ENCODE results near the gene PRR29.

Gene PRR29

DNA sequence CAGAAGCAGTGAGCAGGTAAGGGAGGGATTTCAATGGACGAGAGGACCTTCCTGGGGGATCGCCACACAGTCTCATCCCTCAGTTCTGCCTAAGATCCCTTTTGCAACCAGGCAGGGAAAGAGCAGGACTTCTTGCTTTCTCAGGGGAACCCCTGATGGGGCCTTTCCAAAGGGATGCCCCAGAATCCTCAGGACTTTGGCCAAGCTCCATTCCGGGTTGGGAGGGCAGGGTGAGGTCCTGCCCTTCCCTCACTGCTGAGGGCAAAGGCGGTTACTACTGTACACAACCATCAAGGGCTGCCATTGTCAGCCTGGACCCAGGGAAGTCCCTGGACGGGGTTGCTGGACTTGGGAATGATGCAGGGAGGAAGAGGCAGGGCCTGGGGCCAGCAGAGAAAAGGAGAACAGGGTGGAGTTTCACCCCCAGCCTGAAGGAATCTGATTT, 9.7 kb downstream of the PRR29 start:
- Histone ChIP-seq H3K27ac (ENCODE audit: low read depth, low read length) (no peak overlapping the region), H3K9me2 (replicated peaks; ENCODE audit: control insufficient read depth, low read length) (no peaks in the 10 kb centered on the region), H3K4me2 (ENCODE audit: low read length) (no peak overlapping the region), H3K79me2 (ENCODE audit: control insufficient read depth, low read length) (peaks cover 12% of the 10 kb centered on the region), H3K9me3 (ENCODE audit: control insufficient read depth, insufficient read depth, low read length) (no peaks in the 10 kb centered on the region), H3K4me1 (ENCODE audit: control insufficient read depth, low read length) (peaks cover 7% of the 10 kb centered on the region), H3K27me3 (ENCODE audit: control insufficient read depth, low read length) (no peaks in the 10 kb centered on the region), H3K4me3 (ENCODE audit: low read length) (no peak overlapping the region), H3F3A (ENCODE audit: control insufficient read depth, insufficient read depth) (no peaks in the 10 kb centered on the region), H3K36me3 (ENCODE audit: control insufficient read depth, low read length) (peaks cover 14% of the 10 kb centered on the region; the same call in 1 of the 2 replicates), H4K20me1 (ENCODE audit: control insufficient read depth, insufficient read depth, low read depth, low read length) (0 out of 2 replicates have a peak, but pooled peaks cover 4% of the 10 kb centered on the region)
- no peak for TF ChIP-seq EZH2phosphoT487 (IDR thresholded peaks at IDR 0.05; ENCODE audit: borderline replicate concordance, low read length)
- TF ChIP-seq, protein P1, sequence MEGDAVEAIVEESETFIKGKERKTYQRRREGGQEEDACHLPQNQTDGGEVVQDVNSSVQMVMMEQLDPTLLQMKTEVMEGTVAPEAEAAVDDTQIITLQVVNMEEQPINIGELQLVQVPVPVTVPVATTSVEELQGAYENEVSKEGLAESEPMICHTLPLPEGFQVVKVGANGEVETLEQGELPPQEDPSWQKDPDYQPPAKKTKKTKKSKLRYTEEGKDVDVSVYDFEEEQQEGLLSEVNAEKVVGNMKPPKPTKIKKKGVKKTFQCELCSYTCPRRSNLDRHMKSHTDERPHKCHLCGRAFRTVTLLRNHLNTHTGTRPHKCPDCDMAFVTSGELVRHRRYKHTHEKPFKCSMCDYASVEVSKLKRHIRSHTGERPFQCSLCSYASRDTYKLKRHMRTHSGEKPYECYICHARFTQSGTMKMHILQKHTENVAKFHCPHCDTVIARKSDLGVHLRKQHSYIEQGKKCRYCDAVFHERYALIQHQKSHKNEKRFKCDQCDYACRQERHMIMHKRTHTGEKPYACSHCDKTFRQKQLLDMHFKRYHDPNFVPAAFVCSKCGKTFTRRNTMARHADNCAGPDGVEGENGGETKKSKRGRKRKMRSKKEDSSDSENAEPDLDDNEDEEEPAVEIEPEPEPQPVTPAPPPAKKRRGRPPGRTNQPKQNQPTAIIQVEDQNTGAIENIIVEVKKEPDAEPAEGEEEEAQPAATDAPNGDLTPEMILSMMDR (IDR thresholded peaks at IDR 0.05; ENCODE audit: low read depth, low read length, poor library complexity, severe bottlenecking): no peak

GRCh38 chr17:64008346-64008745, 10.2 kb downstream of the PRR29 start:
- Histone ChIP-seq H3K79me2 (ENCODE audit: control insufficient read depth, low read length) (peaks cover 16% of the 10 kb centered on the region), H3K9me2 (replicated peaks; ENCODE audit: control insufficient read depth, low read length) (no peaks in the 10 kb centered on the region), H4K20me1 (ENCODE audit: control insufficient read depth, insufficient read depth, low read depth, low read length) (0 out of 2 replicates have a peak, but pooled peaks cover 4% of the 10 kb centered on the region), H3K4me1 (ENCODE audit: control insufficient read depth, low read length) (peaks cover 7% of the 10 kb centered on the region), H3K4me3 (ENCODE audit: low read length) (no peak overlapping the region), H3K9me3 (ENCODE audit: control insufficient read depth, insufficient read depth, low read length) (no peaks in the 10 kb centered on the region), H3K4me2 (ENCODE audit: low read length) (no peak overlapping the region), H3K27ac (ENCODE audit: low read depth, low read length) (no peak overlapping the region), H3F3A (ENCODE audit: control insufficient read depth, insufficient read depth) (no peaks in the 10 kb centered on the region), H3K36me3 (ENCODE audit: control insufficient read depth, low read length) (peaks cover 11% of the 10 kb centered on the region; the same call in 1 of the 2 replicates), H3K27me3 (ENCODE audit: control insufficient read depth, low read length) (no peaks in the 10 kb centered on the region)
- TF ChIP-seq, protein P1 (IDR thresholded peaks at IDR 0.05; ENCODE audit: low read depth, low read length, poor library complexity, severe bottlenecking): no peak
- TF ChIP-seq EZH2phosphoT487 (IDR thresholded peaks at IDR 0.05; ENCODE audit: borderline replicate concordance, low read length): no peak

DNA sequence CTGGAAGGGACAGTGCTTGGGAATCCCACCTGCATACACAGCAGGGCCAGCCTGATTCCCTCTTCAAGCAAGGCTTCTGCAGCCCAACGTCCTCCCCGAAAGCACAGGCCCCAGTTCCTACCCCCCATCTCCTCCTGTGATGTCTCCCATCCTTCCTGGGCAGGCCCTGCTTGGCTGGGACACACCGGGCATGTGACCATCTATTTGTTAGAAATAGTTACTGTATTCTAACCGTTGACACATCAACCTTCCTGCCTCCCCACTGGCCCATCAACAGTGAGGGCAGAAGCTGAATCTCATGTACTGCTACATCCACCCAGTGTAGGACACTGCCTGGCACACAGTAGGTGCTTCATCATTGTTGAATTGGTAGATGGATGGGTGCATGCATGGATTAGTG, 10.7 kb downstream of the PRR29 start:
- 0 out of 2 replicates have a peak, but pooled peaks cover 4% of the 10 kb centered on the region for H4K20me1 ChIP-seq (ENCODE audit: control insufficient read depth, insufficient read depth, low read depth, low read length)
- H3F3A ChIP-seq (ENCODE audit: control insufficient read depth, insufficient read depth): no peaks in the 10 kb centered on the region
- H3K9me3 ChIP-seq (ENCODE audit: control insufficient read depth, insufficient read depth, low read length): no peaks in the 10 kb centered on the region
- peaks cover 7% of the 10 kb centered on the region; the same call in 1 of the 2 replicates for H3K36me3 ChIP-seq (ENCODE audit: control insufficient read depth, low read length)
- H3K27ac ChIP-seq (ENCODE audit: low read depth, low read length): no peak overlapping the region
- peaks cover 18% of the 10 kb centered on the region for H3K79me2 ChIP-seq (ENCODE audit: control insufficient read depth, low read length)
- peaks cover 9% of the 10 kb centered on the region for H3K4me1 ChIP-seq (ENCODE audit: control insufficient read depth, low read length)
- no peak overlapping the region for H3K4me2 ChIP-seq (ENCODE audit: low read length)
- TF ChIP-seq EZH2phosphoT487 (IDR thresholded peaks at IDR 0.05; ENCODE audit: borderline replicate concordance, low read length): no peak
- TF ChIP-seq, protein P1 (IDR thresholded peaks at IDR 0.05; ENCODE audit: low read depth, low read length, poor library complexity, severe bottlenecking): no peak
- no peaks in the 10 kb centered on the region for H3K27me3 ChIP-seq (ENCODE audit: control insufficient read depth, low read length)
- no peaks in the 10 kb centered on the region for H3K9me2 ChIP-seq (replicated peaks; ENCODE audit: control insufficient read depth, low read length)
- H3K4me3 ChIP-seq (ENCODE audit: low read length): no peak overlapping the region
